CD4-positive, alpha-beta T cell treated with Interleukin-2 at 100 ng/mL for 4 hours (primary cell): Measurements from ENCODE around the gene DPT.

ENCODE experiments used
- DNase-seq: peaks from one replicate; pipeline ENCODE4 v3.0.0-alpha.2; 2020; ENCODE audit warnings: low spot score

The DPT gene

DNA sequence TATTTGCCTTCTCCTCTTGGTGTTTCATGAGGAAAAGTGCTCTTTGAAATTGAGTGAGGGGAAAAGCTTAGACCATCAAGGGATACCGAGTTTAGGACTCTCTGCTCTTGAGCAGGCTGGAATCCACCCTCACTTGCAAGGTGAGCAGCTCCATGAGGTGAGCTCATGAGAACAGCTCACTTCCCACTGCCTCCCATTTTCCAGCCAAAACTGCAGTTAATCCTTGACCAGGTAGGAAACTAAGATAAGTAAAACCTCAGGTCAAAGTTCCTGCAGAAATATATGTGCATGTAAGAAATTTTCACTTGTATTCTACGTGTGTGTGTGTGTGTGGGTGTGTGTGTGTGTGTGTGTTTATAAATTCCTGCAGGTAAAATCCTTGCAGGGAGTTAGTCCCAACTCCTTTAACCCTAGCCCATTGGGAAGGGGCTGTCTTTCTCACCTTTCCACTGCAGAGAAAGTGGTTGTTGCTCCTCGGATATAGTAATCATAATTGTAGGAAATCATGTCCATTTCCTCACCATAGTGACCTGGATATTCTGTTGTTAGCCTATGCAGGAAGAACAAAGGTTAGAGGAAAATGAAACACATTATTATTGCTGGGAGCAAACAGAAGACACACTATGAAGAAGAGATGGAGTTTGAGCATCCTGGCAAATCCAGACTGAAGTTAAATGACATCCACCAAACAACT lies 28.3 kb downstream of the DPT start:
- no peak for DNase-seq

DNA sequence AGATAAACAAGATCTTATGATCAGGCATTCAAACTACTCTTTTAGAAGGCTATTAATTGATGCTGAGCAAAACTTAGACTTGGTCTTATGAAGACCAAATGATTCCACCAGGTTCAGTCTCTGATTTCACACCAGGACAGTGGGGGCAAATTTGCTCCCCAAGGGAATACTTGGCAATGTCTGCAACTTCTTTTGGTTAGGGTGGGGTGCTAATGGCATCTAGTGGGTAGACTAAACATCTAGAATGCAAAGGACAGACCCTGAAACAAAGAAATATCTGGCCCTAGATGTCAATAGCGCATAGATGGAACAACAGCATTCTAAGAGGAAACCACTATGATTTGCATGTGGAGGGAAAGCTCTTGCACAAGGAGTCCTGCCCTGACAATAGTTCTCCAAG lies 30.6 kb downstream of the DPT start:
- DNase-seq = no peak

DNA sequence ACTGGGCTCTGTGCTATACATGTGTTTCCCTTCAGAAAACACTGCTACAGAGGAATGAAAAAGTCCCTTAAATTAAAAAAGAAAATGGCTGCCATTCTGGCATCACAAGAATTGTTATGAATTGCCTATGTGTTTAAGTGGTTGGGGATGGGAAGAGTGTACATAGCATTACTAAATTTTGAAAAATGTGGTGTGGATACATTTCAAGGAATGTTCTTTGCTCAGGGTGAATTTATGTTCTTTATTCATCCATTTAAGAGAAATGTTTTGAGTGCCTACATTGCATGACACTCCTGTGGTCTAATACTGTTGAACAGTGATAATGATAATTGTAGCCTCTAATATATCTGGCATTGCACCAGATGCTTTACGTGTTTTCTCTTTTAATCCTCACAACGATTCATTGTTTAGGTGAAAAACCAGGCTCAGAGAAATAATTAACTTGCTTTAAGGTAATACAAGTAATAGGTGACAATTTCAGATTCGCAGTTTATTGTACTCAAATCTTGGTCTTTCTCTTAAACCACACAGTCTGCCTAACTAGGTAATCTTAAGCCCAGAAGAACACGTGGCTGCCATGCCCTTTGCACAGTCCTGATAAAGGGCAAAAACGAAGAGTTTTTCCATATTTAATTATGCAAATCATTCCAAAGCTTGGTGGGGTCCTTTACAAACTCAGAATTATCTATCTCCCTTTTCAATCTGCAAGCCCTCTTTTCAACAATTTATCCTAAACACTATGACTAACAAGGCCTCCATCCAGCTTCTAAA lies 31.5 kb downstream of the DPT start:
- no peak for DNase-seq

- DNase-seq = no peak
Observed at GRCh38 chr1:168696125-168696760, 32.8 kb downstream of the DPT start.

DNA sequence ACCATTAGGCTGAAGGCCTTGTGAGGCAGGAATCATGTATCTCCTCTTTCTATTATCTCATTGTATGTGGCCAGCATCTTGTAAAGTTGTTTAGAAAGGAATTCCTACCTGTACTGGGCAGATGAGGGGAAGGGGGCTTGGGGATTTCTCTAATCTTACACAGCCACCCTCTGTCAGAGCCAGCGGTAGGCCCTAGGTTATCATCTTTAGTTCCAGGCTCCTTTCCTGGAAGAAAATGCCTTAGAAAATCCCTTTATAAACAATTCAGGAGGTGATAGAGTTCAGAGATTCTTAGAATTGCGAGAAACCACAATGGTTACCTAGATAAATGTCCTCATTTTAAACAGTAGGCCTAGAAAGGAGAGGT lies 35.2 kb downstream of the DPT start:
- no peak for DNase-seq

GRCh38 chr1:168693197-168693871 lies 35.7 kb downstream of the DPT start:
- no peak for DNase-seq

- DNase-seq = no peak
Observed at GRCh38 chr1:168692472-168692871, 36.5 kb downstream of the DPT start.

DNA sequence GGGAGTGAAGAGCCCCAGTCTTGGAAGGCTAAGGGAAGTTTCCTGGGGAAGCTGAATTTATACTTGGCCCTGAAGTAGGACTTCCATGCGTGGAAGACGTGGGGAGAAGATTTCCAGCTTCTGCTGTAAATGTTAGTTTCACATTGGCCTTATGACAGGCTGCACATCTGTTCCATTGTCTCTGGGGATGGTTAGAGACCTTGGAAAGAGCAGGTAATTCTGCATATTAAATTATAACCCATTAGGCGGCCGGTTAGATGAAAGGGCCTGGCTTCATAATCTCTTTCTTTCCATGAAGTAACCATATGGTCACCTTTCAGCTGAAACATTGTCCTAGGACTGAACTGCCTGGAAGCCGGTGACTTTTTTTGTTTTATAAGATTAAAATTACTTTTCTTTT lies 37.5 kb downstream of the DPT start:
- no peak for DNase-seq

GRCh38 chr1:168689726-168690602 lies 39.0 kb downstream of the DPT start:
- no peak for DNase-seq

DNA sequence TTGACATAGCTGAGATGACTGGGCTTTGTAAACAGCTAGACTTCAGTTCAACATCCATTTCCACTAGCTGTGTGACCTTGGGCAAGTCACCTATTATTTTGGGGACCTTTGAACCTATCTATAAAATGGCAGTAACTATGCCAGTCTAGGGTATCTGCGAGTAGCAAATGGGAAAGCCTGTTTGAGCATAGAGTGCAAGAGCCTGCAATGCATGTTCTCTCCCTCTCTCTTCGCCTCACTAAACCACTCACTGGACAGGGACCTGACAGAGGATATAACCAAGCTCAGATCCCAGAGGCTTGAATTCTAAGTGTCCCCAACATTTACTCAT lies 39.7 kb downstream of the DPT start:
- no peak for DNase-seq

DNA sequence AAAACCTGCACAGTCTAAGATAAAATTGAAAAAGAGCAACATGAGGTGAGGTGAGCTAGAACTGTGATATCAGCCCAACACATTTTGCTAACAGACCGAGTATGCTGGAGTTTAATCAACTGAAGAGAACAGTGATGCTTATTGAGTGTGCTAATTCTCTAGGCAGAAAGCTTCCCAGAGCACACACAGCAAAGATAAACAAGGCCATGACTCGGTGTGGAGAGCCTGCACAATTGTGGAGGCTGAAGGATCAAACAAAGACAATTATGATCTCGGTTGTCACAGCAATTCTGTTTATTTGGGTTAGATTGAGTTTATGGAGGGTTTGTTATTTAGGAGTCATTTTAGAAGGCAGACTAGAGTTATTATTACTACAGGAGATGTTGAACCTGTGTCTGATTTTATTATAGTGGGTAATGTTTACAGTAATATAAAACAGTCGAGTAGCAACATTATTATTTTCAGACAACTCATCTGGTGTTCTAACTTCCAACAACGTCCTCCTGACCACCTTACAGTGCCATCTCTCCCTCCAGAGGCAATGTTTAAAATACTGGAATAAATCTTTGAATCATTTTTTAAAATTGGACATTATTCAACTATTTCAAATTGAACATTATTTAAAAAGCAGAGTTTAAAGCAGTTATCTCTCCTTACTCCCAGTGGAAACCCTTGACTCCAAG lies 40.2 kb downstream of the DPT start:
- DNase-seq = no peak

DNA sequence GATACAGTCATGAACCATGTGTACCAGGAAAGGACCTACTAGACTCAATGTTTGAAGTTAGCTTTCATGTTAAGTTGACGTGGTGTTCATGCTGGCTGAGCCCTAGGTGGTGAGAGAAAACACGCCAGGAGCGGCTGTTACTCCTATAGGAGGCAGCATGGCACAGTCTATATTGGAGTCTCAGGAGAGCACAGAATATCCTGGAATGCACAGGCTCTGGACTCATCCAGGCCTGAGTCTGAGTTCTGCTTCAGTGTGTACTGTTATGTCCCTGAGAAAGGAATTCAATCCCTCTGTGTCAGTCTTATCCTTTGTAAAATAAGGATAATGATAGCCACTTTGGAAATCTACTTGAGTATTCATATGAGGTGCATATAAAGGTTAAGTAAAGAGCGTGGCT lies 41.2 kb downstream of the DPT start:
- DNase-seq = no peak

GRCh38 chr1:168686666-168687065 lies 42.3 kb downstream of the DPT start:
- DNase-seq = no peak

GRCh38 chr1:168683871-168684270 lies 45.1 kb downstream of the DPT start:
- DNase-seq = no peak

DNA sequence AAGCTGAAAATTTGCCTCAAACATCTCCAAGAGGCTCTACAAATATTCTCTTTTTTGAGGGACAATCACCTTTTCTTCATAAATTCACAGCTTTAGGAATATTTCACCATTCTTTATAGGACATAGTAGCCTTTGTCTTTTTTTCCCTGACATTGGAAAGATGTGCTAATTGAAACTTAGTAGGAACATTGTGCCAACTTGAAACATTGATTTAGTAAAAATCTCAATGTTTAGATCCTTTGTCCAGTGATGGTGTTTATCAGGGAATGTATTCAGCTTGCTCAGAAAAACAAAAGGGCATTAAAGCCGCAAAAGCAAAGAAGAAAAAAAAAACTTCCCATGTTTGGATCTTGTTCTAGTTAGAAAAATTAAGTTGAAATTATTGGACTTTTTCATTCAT lies 52.1 kb downstream of the DPT start:
- no peak for DNase-seq

DNA sequence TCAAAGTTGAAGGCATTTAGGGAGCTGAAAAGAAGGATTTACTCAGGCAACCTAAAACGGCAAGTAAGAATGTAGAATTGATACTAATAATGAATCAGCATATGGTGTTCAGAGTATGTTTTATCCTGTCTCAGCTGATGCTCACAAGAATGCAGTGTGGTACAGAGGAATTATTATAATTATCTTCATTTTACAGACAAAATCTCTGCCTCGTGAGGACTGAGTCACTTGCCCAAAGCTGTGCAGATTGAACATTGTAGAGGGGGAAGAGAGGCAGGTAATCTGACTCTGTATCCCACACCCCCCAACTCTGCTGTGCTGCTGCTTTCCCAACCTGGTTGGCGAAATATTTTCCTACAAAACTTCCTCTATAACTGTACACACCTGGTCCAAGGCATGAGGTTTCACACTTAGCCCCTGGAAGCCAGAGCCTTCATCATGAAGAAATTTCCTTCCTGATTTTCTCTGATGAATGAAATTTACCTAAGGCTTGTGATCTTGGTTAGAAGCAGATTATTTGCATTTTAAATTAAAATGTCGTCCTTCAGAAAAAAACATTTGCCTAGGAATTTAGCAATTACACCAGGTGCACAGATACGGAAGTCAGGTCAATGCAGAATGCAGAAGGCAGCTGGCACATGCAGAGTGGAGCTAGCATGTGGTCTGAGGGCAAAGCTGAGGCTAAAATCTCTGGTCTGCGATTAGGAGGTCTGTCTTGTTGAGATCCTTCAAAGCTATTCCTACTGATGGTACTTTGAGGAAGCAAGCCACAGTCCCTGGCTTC lies 52.8 kb downstream of the DPT start:
- DNase-seq = no peak

DNA sequence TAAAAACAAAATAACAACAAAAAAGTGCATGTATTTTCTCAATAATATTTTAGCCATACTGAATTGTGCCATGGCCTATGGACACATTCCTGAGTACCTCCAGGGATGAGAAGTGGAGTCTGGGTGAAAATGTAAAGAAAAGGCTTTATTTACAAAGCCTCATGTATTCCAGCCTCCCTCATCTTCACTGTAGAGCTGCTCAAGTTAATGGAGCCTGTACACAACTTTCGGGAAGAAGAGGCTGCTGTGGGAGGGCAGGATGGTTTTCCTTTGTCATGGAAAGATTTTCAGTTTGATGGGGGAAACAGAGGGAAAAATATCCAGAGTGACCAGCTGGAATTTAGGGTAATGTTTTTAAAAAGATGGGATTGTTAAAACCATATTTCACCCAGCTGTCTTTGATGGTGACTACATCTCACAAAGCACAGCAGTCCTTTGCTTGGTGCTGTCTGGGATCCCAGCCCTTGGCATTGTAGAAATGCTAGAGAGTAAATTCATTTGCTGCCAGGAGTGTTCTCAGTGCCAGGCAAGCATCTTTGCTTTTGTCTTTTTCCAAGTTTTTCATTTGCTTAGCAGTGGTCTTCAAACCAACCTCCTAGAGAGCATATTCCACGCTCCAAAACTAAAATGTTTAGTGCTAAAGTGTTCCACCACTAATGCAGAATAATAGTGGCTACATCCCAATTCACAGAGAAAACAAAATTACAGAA lies 54.9 kb downstream of the DPT start:
- DNase-seq = no peak

DNA sequence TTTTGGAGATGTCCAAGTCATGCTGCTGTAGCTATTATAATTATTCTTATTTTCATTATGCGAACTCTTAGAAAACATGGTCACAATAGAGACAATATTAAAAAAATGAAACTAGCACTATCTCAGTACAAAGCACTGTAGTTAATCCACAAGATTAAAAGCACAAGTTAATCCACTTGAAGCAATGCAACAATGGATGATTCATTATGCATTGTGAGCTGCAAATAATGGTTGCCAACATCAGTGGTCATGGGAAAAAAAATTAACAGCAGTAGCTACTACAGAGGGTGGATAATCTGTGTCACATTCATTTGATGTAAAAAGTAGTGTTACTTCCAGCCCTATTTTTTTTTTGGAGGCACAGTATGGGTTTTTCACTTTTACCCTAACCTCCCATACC lies 56.7 kb downstream of the DPT start:
- no peak for DNase-seq

- no peak for DNase-seq
Observed at GRCh38 chr1:168671782-168672181, 57.2 kb downstream of the DPT start.

DNA sequence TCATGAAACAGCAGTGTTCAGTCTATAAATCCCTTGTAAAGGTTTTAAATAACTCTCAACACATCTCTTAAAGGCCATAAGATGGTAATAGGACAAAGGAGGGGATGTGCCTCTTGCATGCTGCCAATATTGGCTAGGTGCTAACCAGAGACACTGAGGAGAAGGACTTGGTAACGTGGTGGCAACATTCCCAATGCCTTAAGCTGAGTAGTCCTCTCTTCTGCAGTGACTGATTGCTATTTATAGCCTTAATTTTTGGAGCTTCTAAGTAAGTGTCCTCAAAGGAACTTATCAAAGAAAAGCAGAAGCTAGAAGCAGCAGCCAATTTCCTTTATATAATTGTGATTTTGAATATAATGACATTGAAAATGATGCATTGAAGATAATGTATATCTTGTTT lies 63.0 kb downstream of the DPT start:
- no peak for DNase-seq
